Cardiac fibroblast (primary cell): ENCODE measurements around the gene NDUFB4.

Experiments used
- DNase-seq, 2 donors: peaks; one replicate each; pipeline versions ENCODE4 v3.0.0 to v3.0.0-alpha.2; 2010; ENCODE audit warnings: low read depth in 2 of 2
- H3K4me3 ChIP-seq, 2 donors: replicated peaks in 1 of 2; 1 replicate in 1 of 2; 2 replicates in 1 of 2; pipeline ENCODE4 v1.5.1; 2011; ENCODE audit warnings: low read depth in 2 of 2, low read length in 2 of 2, mild to moderate bottlenecking in 2 of 2, moderate library complexity in 1 of 2
- TF ChIP-seq, protein P1 (sequence below): IDR thresholded peaks from one replicate; pipeline ENCODE4 v1.5.1; 2011; ENCODE audit warnings: low read depth, mild to moderate bottlenecking, low read length, inconsistent platforms

Gene NDUFB4

GRCh38 chr3:120596116-120596852 is at the start of gene NDUFB4:
Gene NDUFB4 (plus strand): TSS chr3:120596336. CDS start chr3:120596360, 24 bp downstream.
- DNase-seq = peak; percentile 99
- TF ChIP-seq, protein P1, sequence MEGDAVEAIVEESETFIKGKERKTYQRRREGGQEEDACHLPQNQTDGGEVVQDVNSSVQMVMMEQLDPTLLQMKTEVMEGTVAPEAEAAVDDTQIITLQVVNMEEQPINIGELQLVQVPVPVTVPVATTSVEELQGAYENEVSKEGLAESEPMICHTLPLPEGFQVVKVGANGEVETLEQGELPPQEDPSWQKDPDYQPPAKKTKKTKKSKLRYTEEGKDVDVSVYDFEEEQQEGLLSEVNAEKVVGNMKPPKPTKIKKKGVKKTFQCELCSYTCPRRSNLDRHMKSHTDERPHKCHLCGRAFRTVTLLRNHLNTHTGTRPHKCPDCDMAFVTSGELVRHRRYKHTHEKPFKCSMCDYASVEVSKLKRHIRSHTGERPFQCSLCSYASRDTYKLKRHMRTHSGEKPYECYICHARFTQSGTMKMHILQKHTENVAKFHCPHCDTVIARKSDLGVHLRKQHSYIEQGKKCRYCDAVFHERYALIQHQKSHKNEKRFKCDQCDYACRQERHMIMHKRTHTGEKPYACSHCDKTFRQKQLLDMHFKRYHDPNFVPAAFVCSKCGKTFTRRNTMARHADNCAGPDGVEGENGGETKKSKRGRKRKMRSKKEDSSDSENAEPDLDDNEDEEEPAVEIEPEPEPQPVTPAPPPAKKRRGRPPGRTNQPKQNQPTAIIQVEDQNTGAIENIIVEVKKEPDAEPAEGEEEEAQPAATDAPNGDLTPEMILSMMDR = no peak

DNA sequence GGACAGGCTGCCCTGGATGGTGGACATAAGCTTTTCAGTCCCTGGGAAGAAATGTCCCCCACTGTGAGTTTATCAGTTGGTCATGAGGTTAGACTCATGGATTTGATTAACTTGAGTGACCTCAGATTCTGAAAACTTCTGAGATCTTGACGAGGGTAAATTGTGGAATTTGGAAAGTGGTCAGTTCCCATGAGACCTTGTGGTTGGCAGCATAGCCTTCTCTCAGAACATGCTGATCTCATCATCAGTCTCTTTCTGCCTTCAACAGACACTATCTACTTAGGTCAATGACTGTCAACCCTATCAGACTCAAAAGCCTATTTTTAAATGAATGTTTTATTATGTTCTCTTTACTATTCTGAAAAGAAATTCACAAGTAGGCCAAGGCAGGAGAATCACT is 45.6 kb upstream of the NDUFB4 start:
- TF ChIP-seq, protein P1 = no peak
- peak in 1 of 2 donors; percentile 59 for DNase-seq
- no peak overlapping the region for H3K4me3 ChIP-seq

More at GRCh38 chr3:120596116-120596852, at the start of gene NDUFB4:
- H3K4me3 ChIP-seq = peak within 1 kb of the TSS; percentile 78 to 83

GRCh38 chr3:120552184-120553172 is 43.7 kb upstream of the NDUFB4 start:
- no peak overlapping the region for H3K4me3 ChIP-seq
- no peak for DNase-seq
- TF ChIP-seq, protein P1 = no peak

DNA sequence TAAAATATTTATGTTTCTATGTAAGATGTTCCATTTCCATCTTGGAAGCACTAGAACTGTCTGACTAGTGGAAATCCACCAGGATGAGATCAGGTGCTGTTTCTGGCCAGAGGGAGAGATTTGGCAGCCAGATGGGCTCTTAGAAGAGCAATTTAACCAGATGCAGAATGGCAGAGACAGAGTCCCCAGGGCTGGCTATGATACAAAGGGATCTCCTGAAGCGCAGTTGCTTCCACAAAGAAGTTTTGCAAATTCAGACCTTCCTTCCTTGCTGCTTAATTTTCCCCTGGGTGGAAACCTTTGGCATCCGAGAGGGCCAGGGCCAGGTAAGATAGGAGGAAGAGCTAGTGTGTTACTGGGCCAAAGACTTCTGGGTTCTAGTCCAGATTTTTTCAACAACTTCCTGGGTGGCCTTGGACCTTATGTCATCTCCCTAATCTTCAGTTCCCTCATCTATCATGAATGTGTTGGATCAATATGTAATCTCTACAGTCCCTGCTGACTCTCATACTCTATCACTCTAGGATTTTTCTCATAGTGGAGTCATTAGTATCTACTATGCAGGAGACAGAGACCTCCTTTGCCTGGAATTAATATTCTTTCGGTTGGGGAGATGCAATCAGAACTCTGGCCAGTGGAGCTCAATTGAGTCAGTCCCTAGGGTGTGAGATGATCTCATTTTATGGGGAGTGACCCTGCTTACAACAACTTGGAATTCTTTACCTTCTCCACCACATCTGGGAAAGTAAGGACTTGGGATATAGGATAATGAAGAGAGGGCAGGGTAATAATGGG is 41.1 kb upstream of the NDUFB4 start:
- no peak overlapping the region for H3K4me3 ChIP-seq
- TF ChIP-seq, protein P1 = no peak
- DNase-seq = peak in 1 of 2 donors; percentile 62

DNA sequence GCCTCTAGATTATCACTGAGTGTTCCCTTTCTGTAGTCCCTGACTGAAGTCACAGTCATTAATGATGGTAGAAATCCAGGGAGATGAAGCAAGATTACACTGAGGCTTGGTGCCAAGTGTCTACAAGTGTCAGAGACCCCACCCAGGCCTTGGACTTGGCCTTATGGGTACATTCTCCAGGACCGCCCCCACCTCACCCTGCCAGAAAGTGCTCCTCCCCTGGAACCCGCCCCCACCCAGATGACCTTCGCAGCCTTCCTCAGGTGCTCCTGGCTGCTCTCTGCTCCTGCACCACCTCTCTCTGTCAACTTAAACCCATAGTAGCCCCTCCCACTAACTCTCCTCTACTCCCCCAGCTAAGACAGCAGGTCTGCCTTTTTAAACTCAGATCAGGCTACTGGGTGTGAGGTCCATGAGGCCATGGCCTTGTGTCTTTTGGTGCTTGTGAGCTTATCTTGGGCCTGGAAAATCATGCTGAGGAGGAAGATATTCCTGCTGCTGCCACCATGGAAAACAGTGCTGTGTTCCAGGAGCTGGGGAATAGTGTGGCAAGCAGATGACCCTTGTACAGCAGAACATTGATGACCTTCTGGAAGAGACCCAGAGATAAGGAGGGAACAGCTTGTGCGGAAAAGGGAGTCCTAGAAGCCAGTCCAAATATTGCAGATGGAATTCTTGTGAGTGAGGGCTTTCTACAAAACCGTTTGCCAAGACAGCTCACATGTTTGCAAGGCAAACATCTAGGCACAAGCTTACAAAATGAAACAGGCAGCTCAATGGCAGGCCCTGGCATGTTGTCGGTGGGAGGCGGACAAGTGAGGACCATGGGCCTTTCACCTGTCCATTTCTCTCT is 40.3 kb upstream of the NDUFB4 start:
- TF ChIP-seq, protein P1 = no peak
- H3K4me3 ChIP-seq = no peak overlapping the region
- no peak for DNase-seq
